Astrocyte (in vitro differentiated cells and primary cell): ENCODE measurements around the gene TTK.

Experiments used
- EZH2 ChIP-seq: IDR thresholded peaks from 2 replicates; pipeline ENCODE4 v1.6.1; 2012; ENCODE audit warnings: mild to moderate bottlenecking, low read length, inconsistent platforms; ENCODE audit not compliant: insufficient read depth
- TF ChIP-seq, protein P1 (sequence below): IDR thresholded peaks from 2 replicates; pipeline ENCODE4 v1.5.1; 2011; ENCODE audit warnings: low read depth, mild to moderate bottlenecking, inconsistent platforms, low read length, moderate library complexity; ENCODE audit not compliant: insufficient read depth

- TF ChIP-seq, protein P1, sequence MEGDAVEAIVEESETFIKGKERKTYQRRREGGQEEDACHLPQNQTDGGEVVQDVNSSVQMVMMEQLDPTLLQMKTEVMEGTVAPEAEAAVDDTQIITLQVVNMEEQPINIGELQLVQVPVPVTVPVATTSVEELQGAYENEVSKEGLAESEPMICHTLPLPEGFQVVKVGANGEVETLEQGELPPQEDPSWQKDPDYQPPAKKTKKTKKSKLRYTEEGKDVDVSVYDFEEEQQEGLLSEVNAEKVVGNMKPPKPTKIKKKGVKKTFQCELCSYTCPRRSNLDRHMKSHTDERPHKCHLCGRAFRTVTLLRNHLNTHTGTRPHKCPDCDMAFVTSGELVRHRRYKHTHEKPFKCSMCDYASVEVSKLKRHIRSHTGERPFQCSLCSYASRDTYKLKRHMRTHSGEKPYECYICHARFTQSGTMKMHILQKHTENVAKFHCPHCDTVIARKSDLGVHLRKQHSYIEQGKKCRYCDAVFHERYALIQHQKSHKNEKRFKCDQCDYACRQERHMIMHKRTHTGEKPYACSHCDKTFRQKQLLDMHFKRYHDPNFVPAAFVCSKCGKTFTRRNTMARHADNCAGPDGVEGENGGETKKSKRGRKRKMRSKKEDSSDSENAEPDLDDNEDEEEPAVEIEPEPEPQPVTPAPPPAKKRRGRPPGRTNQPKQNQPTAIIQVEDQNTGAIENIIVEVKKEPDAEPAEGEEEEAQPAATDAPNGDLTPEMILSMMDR, result no peak
- TF ChIP-seq EZH2, result no peak
Observed at GRCh38 chr6:80077067-80077466, 72.6 kb downstream of the TTK start.
